ENCODE results near the gene GABRG3.
"Not testable (repeated sequence)": the region's sequence is repeated elsewhere in the genome, so short reads cannot be mapped to it uniquely, and the experiment has no call there.

Gene GABRG3

DNA sequence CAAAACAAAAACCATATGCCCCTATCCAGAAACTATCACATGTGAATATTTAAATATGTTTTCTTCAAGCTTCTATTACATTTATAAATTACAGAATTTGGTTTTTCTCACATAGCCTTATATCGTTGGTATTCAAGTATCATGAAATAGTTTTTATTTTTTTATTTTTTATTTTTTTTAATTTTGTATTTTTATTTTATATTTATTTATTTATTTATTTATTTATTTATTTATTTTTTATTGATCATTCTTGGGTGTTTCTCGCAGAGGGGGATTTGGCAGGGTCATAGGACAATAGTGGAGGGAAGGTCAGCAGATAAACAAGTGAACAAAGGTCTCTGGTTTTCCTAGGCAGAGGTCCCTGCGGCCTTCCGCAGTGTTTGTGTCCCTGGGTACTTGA lies 32.0 kb downstream of the GABRG3 start:
- not testable (repeated sequence) for DNase-seq

DNA sequence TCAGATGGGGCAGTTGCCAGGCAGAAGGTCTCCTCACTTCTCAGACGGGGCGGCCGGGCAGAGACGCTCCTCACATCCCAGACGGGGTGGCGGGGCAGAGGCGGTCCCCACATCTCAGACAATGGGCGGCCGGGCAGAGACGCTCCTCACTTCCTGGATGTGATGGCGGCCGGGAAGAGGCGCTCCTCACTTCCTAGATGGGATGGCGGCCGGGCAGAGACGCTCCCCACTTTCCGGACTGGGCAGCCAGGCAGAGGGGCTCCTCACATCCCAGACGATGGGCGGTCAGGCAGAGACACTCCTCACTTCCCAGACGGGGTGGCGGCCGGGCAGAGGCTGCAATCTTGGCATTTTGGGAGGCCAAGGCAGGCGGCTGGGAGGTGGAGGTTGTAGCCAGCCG lies 33.2 kb downstream of the GABRG3 start:
- DNase-seq, result not testable (repeated sequence)

DNA sequence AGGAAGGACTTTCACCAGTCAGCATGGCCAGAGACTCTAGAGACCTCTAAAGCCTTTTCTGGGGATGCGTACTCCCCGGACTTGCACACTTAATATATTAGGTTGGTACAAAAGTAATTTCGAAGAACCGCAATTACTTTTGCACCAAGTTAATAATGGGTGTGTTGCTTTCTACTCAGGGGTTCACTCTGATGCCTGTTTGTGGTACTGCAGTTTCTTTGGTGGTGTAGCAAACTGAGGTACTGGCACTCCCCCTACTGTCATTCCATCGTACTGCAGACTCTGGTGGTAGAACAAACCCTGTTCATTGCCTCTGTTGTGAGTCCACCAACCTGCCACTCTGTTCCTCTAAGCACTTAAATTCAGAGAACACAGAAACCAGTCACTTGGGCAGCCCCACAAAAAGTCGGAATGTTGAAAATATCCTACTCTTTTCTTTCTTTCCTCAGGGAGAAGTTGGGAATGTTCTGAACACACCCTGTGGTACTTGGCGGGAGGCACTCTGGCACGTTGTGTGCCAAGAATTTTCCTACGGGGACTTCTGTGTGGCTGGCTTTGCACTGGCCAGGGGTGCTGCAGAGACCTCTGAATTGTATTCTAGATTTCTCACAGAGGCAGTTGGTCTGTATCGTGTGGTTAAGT lies 46.3 kb downstream of the GABRG3 start:
- DNase-seq, result peak; percentile 38

DNA sequence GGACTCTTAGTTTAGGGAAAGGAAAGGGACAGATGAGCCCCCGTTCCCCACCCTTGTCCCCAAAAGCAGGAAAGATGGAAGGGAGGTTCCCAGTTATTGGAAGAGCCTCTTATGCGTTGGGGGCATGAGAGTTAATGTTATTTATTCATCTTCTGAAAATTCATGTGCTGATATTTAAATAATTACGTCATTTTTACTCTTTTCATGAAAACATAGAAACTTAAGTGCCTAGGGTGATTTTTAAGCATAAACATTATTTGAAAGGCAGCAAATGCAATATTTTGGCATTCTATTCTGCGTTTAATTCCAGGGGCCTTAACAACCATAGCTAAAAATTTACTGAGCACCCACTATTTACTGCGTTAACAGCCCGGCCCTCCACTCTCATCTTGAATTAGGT lies 48.7 kb downstream of the GABRG3 start:
- no peak for DNase-seq

DNA sequence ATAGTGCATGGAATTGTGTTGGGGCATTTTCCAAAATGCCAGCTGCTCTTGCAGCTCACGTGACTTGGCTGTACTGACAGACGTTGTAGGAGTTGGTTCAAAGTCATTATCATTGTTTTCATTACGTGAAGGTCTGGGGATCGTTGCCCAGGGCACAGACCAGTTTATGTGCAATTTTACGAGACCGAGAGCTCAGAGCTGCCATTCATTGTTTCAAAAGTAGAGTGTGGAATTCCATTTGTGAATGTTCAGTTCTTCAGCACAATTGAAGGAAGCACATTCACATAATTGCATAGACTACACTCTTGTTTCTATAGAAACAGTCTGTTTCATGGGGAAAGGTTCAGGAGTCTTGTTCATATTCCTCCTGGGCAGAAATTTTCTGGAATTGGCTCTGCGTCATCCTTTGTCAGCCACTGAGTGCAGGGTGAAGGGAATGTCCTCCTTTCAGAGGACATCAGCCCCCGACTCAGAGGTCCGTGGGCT lies 54.5 kb downstream of the GABRG3 start:
- no peak for DNase-seq

DNA sequence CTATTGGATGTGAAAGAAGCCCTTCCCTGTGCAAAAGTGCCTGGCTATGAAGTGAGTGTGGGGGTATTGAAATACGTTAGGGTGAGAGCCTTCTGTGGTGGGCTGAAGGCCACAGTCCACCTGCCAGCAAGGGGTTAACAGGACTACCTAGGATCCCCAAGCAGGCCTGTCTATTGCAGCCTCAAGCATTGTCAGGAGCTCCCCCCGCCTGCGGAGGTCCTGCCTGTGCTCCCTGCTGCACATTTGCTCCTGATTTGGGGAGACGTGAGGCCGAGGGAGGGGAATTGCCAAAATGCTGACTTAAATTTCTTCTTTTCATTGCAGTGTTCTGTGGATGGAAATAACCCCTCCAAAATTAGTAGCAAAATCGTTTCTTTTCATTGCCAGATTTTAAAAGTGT lies 56.2 kb downstream of the GABRG3 start:
- no peak for DNase-seq

DNA sequence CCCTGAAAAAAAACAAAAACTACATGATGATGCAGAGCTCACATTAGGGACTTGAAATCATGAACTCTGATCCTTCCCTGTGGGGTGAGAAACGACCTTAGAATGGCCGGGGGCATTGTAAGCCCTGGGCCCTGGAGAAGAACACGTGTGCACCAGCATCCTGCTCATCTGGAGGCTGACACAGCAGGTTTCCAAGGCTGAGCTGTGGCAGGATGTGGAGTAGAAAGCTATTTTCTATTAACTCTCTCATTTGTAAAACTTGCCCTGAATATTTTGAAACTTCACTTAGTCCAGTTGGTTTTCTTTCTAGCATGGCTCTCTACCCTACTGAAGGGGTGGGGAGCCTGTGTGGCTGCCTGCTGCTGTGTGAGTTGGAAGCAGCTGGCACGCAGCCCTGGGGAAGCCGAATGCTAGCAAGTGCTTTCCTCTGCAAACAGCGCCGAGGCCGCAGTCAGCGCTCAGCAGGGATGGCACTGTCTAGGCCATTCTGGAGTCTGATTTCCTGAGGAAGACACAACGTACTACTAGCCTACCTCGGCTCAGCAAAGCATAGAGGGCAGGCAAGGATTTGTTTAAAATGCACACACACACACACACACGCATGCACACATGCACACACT lies 58.0 kb downstream of the GABRG3 start:
- peak; percentile 13 for DNase-seq

DNA sequence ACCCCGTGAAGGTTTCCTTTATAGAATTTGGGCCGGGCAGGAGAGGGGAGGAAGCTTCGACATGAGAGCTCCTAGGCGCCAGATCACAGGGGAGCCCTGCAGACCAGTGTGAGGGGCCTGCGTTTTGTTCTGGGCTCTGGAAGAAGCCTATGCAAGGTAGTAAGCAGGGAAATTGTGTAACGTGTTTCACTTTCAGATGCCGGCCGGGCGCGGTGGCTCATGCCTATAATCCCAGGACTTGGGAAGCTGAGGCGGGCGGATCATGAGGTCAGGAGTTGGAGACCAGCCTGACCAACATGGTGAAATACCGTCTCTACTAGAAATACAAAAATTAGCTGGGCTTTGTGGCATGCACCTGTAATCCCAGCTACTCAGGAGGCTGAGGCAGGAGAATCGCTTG lies 65.2 kb downstream of the GABRG3 start:
- DNase-seq, result no peak

DNA sequence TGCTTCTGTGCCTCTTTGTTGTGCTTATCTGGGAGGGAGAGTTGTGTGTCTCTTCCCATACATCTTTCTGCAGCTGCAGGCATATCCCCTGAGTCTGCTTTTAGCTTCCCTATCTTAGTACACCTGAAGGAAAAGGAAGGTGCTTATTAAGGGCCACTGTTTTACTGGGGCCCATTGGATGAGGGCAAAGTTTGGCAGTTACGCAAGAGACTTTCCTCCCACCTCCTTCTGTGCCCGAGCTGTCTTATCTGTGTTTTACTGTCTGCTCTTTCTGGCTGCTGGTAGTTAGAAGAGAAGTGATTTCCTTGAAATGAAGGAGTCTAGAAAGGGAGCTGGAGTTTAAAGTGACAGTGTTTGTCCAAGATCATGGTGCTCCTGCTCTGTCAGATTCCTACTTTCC lies 66.5 kb downstream of the GABRG3 start:
- DNase-seq, result no peak

DNA sequence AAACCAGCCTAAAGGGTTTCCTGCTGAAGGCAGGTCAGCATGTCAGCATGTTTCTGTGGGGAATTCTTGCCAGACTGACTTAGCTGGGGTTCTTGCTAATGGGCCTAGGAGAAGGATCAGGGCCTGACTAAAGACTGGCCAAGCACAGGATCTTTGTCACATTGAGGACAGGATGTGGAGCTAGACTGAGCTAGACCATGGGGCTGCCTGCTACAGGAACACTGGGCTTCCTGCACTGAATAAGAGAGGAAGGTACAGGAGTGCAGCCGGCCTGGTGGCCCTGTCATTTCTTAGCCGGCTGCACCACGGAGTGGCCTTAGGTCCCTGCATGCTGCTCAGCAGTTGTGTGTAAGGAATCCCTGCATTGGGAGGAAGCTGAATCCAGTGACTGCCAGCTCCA lies 68.2 kb downstream of the GABRG3 start:
- DNase-seq, result no peak

DNA sequence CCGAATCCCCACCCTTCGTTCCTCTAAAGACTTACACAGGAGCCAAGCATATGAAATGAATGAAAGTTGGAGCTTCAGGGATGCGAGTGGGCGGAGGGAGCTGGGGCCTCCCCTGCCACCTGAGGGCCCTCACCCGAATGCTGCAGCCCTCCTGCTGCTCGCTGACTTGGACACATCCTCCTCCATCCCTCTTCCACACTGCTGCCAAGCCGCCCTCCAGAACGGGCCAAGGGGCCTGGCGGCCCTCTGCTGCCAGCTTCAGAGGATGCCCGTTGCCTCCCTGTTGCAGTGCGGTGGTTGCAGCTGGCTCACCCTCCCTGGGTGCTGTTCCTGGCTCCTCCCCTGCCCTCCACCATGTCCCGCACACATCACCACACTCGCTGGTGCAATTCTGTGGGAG lies 71.2 kb downstream of the GABRG3 start:
- DNase-seq, result no peak

DNA sequence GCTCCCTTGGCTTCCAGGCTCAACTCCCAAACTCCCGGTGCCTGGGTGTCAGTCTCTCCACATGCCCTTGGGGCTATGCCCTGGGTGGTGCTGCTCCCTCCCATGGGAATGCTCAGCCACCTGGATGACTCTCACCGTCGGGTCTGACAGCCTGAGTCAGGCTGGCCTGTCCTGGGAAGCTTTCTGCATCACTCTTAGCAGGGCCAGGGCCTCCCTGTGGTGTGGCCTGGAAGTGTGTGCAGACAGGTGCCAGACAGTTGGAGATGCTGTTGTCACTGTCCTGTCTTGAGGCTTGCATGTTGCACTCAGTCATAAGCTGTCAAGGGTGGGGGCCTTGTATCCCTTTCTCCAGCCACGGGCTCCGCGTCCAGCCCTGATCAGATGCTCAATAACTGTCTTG lies 71.7 kb downstream of the GABRG3 start:
- no peak for DNase-seq

DNA sequence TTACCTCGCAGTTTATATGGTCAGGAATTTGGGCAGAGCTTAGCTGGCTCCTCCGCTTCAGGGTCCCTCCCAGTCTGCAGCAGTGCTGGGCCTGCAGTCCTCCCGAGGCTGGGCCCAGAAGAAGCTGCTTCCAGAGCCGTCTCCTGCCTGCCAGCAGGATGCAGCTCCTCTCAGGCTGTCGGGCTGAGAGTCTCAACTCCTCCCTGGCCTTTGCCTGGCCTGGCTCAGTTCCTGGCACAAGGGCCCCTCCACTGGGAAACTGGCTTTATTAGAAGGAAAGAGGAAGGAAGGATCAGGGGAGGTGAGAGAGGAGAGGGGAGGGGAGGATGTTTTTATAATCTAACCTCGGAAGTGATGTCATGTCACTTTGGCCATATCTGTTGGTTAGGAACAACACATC lies 72.8 kb downstream of the GABRG3 start:
- no peak for DNase-seq

DNA sequence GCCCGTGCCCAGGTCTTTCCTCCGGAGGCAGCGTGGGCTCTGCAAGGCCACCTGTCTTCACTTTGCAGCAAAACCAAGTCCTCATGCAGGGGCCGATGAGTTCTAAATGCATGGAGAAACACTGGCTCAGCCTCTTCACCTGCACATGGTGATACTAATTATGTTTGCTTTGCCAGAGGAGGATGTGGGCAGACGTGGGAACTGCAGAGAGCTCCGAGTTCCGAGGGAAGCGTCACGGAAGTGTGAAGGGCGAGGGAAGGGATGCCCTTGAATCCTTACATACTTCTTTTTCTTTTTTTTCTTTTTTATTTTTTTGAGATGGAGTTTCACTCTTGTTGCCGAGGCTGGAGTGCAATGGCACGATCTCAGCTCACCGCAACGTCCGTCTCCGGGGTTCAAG lies 74.8 kb downstream of the GABRG3 start:
- no peak for DNase-seq

DNA sequence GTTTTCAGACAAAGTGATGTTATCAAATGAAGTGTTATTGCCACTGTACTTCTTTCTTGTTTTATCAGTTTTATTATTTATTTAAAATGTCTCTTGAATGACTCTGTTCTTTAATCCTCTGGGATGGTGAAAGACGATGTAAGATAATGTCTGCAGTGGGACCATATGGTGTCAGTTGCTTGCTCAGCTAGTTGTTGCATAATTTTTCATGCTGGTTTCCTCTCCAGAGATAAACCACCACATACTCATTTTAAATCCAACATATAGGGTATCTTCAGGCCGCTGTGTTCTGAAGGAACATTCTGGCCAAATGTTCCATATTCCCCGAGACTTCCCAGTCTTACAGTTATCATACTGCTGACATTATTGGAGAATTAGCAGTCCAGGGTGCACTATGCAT lies 75.9 kb downstream of the GABRG3 start:
- no peak for DNase-seq

DNA sequence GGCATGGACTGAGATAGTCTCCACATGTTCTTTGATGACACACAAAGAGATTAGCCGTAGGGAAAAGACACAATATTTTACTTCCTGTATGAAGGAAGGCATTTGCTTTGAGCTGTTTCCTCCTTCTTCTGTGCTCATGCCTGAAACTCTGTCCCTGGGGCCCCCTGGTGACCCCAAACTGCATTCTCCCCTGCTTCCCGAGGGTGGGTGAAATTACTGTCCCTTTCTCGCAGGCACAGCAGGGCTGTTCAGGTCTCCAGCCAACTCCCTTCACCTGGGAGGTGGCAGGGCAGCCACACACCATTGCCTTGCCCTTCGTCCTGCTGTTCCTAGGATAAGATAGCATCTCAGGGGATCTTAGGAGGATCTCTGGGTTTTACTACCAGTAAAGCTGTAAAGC lies 79.2 kb downstream of the GABRG3 start:
- no peak for DNase-seq

DNA sequence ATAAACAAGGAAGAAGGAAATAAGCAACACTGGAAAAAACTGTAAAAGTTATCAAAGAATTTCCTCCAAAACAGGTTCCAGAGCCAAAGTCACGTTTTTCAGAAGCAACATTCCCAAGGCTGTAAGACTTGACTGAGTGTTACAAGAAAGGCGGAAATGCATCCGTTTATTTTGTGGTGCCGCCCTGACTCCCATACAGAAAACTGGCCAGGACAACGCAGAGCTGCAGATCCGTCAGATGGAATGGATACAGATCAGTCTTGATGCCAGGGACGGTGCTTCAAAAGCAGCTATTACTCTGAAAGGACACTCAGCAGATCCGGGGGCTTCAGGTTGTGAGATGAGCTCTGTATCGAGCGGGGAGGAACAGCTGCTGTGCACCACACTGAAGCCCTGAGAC lies 83.4 kb downstream of the GABRG3 start:
- no peak for DNase-seq

DNA sequence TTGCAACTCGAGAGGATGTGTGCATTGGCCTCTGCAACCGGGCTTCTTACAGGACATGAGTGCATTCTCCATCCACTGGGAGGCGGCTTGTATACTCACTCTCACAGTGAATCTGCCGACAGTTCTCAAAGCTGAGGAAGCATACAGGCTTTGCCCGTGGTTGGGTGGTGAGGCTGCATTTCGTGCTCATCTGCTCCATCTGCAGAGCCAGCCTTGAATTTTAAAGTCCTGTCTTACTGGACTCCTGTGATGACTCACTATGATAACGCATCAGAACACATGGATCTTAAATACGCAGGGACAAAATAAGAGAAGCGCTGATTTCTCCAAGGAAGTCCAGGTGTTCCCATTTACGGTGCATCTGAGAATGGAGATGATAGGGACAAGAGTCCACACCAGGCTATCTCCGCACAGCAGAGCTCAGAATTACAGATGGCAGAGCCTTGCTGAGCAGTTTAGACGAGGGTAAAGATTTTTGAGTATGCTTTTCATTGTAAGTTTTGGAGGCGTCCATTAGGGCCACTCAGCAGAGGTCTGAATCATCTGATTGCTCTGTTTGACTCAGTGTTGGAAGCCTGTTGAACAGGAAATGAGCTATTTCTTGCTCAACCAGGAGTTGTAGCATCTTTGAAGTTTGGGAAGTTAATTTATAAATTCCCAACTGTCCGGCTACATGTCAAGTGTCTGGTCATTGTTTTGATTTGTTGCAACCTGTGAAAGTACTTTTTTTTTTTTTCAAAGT lies 87.1 kb downstream of the GABRG3 start:
- no peak for DNase-seq

DNA sequence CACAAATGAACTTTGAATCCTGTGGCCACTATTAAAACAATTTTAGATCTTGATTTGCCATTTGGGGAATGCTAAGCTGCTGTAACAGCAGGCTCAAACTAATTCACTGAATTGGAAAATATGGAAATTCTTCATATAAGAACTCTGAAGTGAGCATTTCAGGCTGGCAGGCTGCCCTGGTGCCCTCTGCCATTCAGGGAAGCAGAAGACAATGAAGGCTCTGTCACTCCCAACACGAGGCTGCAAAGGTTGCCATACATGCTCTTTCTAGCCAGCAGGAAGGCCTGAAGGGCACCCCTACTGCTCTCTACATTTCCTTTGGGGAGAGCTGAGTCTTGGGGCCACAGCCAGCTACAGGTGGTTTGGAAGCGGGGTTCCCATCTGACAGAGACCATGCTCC lies 88.0 kb downstream of the GABRG3 start:
- no peak for DNase-seq

DNA sequence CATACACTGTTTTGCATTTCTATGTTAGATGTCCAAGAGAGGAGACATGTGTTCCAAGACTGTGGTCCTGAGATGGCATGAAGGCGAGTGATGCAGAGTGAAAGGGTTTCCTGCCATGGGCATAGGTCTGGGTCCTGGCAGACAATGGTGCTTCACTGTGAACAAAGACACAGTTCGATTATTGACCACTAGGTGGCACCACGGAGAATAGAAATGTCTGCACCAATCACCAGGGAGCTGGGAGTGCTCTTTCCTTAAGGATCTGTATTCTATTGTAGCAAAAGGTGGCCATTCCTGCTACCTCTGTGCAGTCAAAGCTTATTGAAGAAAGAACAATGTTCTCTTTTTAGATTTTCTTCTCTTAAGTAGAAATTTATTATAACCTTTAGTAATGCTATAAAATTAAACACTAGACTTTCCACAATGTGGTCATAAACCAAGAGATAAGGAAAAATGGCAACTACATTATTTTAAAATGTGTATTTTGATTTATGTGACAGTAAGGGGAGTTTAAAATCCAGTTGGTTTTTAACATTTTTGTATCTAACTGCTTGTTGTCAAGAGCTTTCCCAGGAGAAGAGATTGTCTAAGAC lies 88.7 kb downstream of the GABRG3 start:
- peak; percentile 59 for DNase-seq

DNA sequence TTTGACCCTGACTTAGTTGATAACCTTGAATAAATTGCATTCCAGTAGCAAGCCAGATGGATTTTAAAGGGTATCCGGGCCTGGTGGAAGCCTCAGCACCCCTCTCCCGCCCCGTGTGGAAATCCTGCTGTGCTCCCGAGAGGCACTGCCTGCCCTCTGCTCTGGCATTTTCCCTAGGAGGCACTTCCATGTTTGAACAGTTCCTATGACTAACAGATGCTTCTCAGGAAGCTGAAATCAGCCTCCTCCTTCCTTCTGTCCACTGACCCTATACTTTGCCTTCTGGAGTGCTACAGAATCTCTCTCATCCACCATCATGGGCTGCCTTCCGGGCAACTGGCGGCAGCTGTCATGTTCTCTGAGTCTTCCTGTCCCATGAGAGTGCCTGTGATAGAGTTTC lies 90.8 kb downstream of the GABRG3 start:
- no peak for DNase-seq

DNA sequence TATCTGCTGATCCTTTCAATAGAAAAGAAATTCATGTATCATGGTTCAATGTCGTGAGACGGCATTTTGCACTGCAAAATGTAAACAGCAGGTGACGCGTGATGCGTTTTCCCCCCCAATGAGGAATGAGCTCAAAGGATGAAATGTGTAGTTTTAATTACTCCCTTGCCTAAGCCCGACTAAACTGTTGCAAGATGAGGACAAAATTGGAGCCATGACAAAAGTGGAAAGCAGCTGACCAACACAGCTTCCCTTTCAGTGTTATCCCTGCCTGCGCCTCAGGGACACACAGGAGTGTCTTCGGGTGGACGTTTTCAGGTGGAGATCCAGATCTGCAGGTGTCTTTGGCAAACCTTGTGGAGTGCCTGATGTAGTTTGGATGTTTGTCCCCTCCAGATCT lies 92.0 kb downstream of the GABRG3 start:
- DNase-seq, result no peak

DNA sequence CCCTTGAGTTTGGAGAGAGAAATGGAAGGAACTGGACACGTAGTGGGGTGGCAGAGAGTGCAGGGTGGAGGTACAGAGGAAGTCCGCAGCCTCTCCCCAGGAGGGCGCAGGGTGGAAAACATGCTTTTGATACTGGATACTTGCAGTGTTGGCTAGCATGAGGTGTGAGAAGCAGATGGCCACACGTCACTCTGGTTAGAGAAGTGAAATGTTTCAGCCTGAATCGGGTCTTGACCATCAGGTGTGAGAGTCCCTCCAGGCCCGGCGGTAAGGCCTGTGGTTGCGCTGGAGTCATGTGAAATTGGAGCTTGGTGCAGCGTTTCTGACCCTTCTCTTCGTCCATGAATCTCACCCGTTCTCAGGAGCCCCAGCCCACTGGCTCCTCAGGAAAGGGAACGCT lies 93.1 kb downstream of the GABRG3 start:
- no peak for DNase-seq

DNA sequence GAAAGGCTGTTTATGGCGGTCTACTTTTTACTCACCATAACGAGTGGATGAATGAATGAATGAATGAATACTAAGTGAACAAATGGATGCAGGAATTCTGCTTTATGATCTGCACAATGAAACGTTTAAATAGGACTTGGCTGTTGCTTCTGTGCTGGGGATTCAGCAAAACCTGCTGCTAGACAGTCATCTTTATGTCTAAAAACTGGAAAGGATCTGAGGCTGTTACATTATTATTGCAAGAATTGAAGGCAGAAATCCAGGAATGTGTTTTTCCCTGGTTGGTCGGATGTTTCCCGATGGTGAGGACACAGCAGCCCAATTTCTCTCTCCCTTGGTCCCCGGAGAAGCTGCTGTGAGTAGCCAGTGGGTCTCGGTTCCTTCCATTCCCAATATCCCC lies 94.2 kb downstream of the GABRG3 start:
- DNase-seq, result no peak
